ENCODE measurements around the gene GAREM1.
A peak's percentile ranks its signal among the peaks of the same experiment; 100 is the strongest.

The GAREM1 gene

DNA sequence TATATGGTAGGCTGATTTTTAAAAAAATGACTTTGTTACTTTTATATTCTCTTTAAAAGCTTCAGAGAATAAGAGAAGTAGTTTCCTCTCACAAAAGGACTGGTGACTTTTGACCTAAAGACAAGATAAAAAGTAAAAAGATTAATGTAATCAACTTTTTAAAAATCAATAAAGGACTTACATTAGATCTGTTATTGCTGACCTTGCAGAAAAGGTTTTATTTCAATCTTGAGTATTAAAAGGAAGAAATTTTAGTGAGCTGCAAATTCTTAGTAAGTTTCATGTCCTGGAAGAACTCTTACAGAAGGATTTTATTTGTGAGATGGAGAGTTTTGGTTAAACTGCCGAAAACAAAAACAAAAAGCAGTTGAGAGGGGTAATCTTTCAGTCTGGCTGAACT lies 2.2 kb upstream of the GAREM1 start:
- Histone ChIP-seq H4K20me1 (ENCODE audit: insufficient read depth, low read length) (no peaks in the 10 kb centered on the region), H3K4me3 (ENCODE audit: low read length) (no peak overlapping the region), H3K4me1 (ENCODE audit: low read length) (peaks cover 23% of the 10 kb centered on the region), H3K36me3 (replicated peaks; ENCODE audit: low read depth, low read length) (no peaks in the 10 kb centered on the region), H3K79me2 (ENCODE audit: low read length) (no peaks in the 10 kb centered on the region), H3K27ac (ENCODE audit: low read length) (no peak overlapping the region), H2AFZ (ENCODE audit: low read depth, low read length) (no peak overlapping the region), H3K27me3 (ENCODE audit: low read depth, low read length) (peaks cover 28% of the 10 kb centered on the region), H3K9me3 (ENCODE audit: insufficient read depth, low read length) (no peaks in the 10 kb centered on the region), H3K9ac (ENCODE audit: low read length) (no peak overlapping the region), H3K4me2 (ENCODE audit: low read length) (no peak overlapping the region)
- no peak for TF ChIP-seq EZH2phosphoT487 (IDR thresholded peaks at IDR 0.05; ENCODE audit: low read depth)
- TF ChIP-seq, protein P1, sequence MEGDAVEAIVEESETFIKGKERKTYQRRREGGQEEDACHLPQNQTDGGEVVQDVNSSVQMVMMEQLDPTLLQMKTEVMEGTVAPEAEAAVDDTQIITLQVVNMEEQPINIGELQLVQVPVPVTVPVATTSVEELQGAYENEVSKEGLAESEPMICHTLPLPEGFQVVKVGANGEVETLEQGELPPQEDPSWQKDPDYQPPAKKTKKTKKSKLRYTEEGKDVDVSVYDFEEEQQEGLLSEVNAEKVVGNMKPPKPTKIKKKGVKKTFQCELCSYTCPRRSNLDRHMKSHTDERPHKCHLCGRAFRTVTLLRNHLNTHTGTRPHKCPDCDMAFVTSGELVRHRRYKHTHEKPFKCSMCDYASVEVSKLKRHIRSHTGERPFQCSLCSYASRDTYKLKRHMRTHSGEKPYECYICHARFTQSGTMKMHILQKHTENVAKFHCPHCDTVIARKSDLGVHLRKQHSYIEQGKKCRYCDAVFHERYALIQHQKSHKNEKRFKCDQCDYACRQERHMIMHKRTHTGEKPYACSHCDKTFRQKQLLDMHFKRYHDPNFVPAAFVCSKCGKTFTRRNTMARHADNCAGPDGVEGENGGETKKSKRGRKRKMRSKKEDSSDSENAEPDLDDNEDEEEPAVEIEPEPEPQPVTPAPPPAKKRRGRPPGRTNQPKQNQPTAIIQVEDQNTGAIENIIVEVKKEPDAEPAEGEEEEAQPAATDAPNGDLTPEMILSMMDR (IDR thresholded peaks at IDR 0.05; ENCODE audit: low read depth, low read length): no peak

DNA sequence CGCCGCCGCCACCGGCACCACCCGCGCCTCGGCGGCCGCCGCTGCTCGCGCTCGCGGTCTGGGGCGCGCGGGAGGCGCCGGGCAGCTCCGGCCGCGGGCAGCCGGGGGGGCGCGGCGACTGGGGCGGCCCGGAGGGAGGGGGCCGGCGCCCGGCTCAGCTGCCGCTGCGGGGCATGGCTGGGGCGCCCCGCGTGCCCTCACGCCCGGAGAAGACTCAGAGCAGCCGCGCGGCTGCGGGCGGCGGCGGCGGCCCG lies 295 bp downstream of the GAREM1 start:
- no peaks in the 10 kb centered on the region for H3K79me2 ChIP-seq (ENCODE audit: low read length)
- TF ChIP-seq, protein P1 (IDR thresholded peaks at IDR 0.05; ENCODE audit: low read depth, low read length): no peak
- TF ChIP-seq EZH2phosphoT487 (IDR thresholded peaks at IDR 0.05; ENCODE audit: low read depth): no peak
- no peak overlapping the region for H3K27ac ChIP-seq (ENCODE audit: low read length)
- peaks cover 24% of the 10 kb centered on the region for H3K27me3 ChIP-seq (ENCODE audit: low read depth, low read length)
- H3K9ac ChIP-seq (ENCODE audit: low read length): peak overlapping the region; percentile 59; the same call in 1 of the 2 replicates
- no peak overlapping the region for H2AFZ ChIP-seq (ENCODE audit: low read depth, low read length)
- no peaks in the 10 kb centered on the region for H3K36me3 ChIP-seq (replicated peaks; ENCODE audit: low read depth, low read length)
- no peaks in the 10 kb centered on the region for H3K9me3 ChIP-seq (ENCODE audit: insufficient read depth, low read length)
- peaks cover 23% of the 10 kb centered on the region for H3K4me1 ChIP-seq (ENCODE audit: low read length)
- H4K20me1 ChIP-seq (ENCODE audit: insufficient read depth, low read length): no peaks in the 10 kb centered on the region
- H3K4me3 ChIP-seq (ENCODE audit: low read length): peak overlapping the region; percentile 92
- H3K4me2 ChIP-seq (ENCODE audit: low read length): peak overlapping the region; percentile 85

DNA sequence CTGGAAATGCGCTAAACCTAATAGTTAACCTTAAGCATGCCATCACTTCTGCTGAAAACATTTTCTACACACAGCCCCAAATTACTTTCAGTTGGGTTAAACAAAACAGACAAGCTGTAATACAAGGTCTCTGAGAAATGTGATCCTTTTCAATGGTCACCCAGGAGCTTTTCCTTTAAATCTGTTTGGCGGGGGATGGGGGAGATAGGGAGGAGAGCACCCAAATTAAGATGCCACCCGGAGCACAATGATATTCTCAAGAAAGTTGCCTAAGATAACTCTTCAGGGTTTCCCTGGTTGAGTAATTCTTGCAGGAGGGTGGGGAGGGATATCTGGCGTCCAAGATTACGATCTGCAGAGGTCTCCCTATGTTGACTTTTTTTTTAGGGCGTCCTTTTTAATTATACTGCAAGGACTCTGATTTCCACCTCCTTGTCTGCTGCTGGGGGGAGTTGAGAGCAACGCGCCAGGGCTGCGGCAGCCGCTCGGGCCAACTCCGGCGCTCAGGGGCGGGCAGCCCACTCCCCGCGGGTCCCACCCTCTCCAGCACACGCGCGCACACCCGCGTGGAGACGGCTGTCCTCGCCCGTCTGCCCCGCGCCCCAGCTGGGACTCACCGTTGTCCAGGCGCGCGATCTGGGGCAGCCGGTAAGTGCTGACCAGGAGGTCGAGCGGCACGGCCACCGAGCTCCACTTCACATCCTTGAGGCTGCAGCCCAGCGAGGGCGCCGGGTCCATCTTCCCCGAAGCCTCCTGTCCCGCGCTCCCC lies 807 bp downstream of the GAREM1 start:
- Histone ChIP-seq H3K9ac (ENCODE audit: low read length) (peak overlapping the region; percentile 59; the same call in 1 of the 2 replicates), H3K79me2 (ENCODE audit: low read length) (no peaks in the 10 kb centered on the region)

DNA sequence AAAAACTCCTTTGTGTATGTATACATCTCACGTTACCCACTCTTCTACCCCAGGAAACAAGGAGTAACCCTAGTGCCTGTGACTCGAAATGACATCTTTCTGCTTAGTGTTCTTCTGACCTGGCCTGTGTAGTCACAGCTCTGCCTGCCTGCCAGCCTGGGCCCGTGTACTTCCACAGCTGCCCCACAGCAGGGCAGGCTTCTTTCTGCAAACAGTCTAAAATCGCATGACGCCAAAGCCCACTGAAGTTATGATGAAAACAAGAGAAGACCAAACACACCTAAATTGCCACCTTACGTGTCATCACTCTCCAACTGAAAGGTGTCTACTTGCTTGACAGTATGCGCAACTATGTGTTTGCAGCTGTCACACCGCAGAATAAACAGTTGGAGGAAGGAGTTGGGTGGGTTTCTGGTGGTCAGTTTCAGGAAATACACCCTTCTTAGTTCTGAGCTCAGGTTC lies 1.5 kb downstream of the GAREM1 start:
- Histone ChIP-seq H3K36me3 (replicated peaks; ENCODE audit: low read depth, low read length) (no peaks in the 10 kb centered on the region), H2AFZ (ENCODE audit: low read depth, low read length) (peak overlapping the region; percentile 2; the same call in 1 of the 2 replicates), H3K9ac (ENCODE audit: low read length) (peak overlapping the region; percentile 14), H3K4me1 (ENCODE audit: low read length) (peaks cover 23% of the 10 kb centered on the region), H3K9me3 (ENCODE audit: insufficient read depth, low read length) (no peaks in the 10 kb centered on the region), H4K20me1 (ENCODE audit: insufficient read depth, low read length) (no peaks in the 10 kb centered on the region), H3K4me3 (ENCODE audit: low read length) (peak overlapping the region; percentile 92), H3K27ac (ENCODE audit: low read length) (no peak overlapping the region), H3K4me2 (ENCODE audit: low read length) (peak overlapping the region; percentile 85), H3K79me2 (ENCODE audit: low read length) (no peaks in the 10 kb centered on the region), H3K27me3 (ENCODE audit: low read depth, low read length) (peaks cover 24% of the 10 kb centered on the region)
- TF ChIP-seq, protein P1 (IDR thresholded peaks at IDR 0.05; ENCODE audit: low read depth, low read length): peak; percentile 12
- no peak for TF ChIP-seq EZH2phosphoT487 (IDR thresholded peaks at IDR 0.05; ENCODE audit: low read depth)

More for the DNA sequence above, 807 bp downstream of the GAREM1 start:
- TF ChIP-seq, protein P1 (IDR thresholded peaks at IDR 0.05; ENCODE audit: low read depth, low read length): no peak
- no peak for TF ChIP-seq EZH2phosphoT487 (IDR thresholded peaks at IDR 0.05; ENCODE audit: low read depth)
- Histone ChIP-seq H3K4me3 (ENCODE audit: low read length) (peak overlapping the region; percentile 92), H3K36me3 (replicated peaks; ENCODE audit: low read depth, low read length) (no peaks in the 10 kb centered on the region), H3K4me1 (ENCODE audit: low read length) (peaks cover 23% of the 10 kb centered on the region), H2AFZ (ENCODE audit: low read depth, low read length) (peak overlapping the region; percentile 40), H4K20me1 (ENCODE audit: insufficient read depth, low read length) (no peaks in the 10 kb centered on the region), H3K9me3 (ENCODE audit: insufficient read depth, low read length) (no peaks in the 10 kb centered on the region), H3K27me3 (ENCODE audit: low read depth, low read length) (peaks cover 24% of the 10 kb centered on the region), H3K27ac (ENCODE audit: low read length) (no peak overlapping the region), H3K4me2 (ENCODE audit: low read length) (peak overlapping the region; percentile 85)
